ENCODE measurements around the gene LIPE.
"Not testable (repeated sequence)": the region's sequence is repeated elsewhere in the genome, so short reads cannot be mapped to it uniquely, and the experiment has no call there.

LIPE gene

GRCh38 chr19:42427313-42427712 is at the start of gene LIPE:
Gene LIPE (minus strand): TSS chr19:42427388. CDS start chr19:42427149, 239 bp downstream.
- DNase-seq: no peak

GRCh38 chr19:42475366-42475765 is 48.2 kb upstream of the LIPE start:
- DNase-seq: no peak

- DNase-seq: no peak
These were observed 47.6 kb upstream of the LIPE start for GRCh38 chr19:42474743-42475142.

- DNase-seq: no peak
These were observed 46.5 kb upstream of the LIPE start for GRCh38 chr19:42473686-42474085.

- no peak for DNase-seq
These were observed 45.4 kb upstream of the LIPE start for GRCh38 chr19:42472402-42473147.

- no peak for DNase-seq
These were observed 44.5 kb upstream of the LIPE start for GRCh38 chr19:42471554-42472249.

- peak; percentile 35 for DNase-seq
These were observed 42.4 kb upstream of the LIPE start for GRCh38 chr19:42469311-42470235.

- no peak for DNase-seq
These were observed 41.1 kb upstream of the LIPE start for GRCh38 chr19:42468273-42468796.

- DNase-seq: peak; percentile 12
These were observed 40.1 kb upstream of the LIPE start for GRCh38 chr19:42467183-42467760.

- no peak for DNase-seq
These were observed 39.5 kb upstream of the LIPE start for GRCh38 chr19:42466521-42467182.

GRCh38 chr19:42465827-42466280 is 38.7 kb upstream of the LIPE start:
- DNase-seq: no peak

GRCh38 chr19:42461700-42462324 is 34.6 kb upstream of the LIPE start:
- no peak for DNase-seq

GRCh38 chr19:42461231-42461630 is 34.0 kb upstream of the LIPE start:
- DNase-seq: not testable (repeated sequence)

- no peak for DNase-seq
These were observed 32.7 kb upstream of the LIPE start for GRCh38 chr19:42459926-42460325.

GRCh38 chr19:42455621-42456081 is 28.5 kb upstream of the LIPE start:
- no peak for DNase-seq

- DNase-seq: no peak
These were observed 27.9 kb upstream of the LIPE start for GRCh38 chr19:42455086-42455485.

- peak; percentile 60 for DNase-seq
These were observed 25.4 kb upstream of the LIPE start for GRCh38 chr19:42452590-42452989.

- peak; percentile 93 for DNase-seq
These were observed 23.2 kb upstream of the LIPE start for GRCh38 chr19:42450314-42450934.

- DNase-seq: not testable (repeated sequence)
These were observed 21.1 kb upstream of the LIPE start for GRCh38 chr19:42448306-42448705.

GRCh38 chr19:42445948-42446347 is 18.8 kb upstream of the LIPE start:
- DNase-seq: no peak

- no peak for DNase-seq
These were observed 16.8 kb upstream of the LIPE start for GRCh38 chr19:42443944-42444398.
